OCI-LY7 (cell line): Measurements from ENCODE around the gene DPYSL4.

Experiments used
- EZH2phosphoT487 ChIP-seq: fragments of 200-600 bp; sonication (generic); IDR thresholded peaks from 2 replicates; pipeline ENCODE4 v1.6.1; 2018; ENCODE audit warnings: low read depth, borderline replicate concordance, mild to moderate bottlenecking, mixed run types, antibody characterized with exemption, low read length, moderate library complexity, mixed read lengths
- TF ChIP-seq, protein P1 (sequence below): fragments of 200-600 bp; sonication (generic); conservative IDR thresholded peaks from 2 replicates; pipeline ENCODE4 v1.5.1; 2014; ENCODE audit warnings: mild to moderate bottlenecking, antibody characterized with exemption, low read length, moderate library complexity, mixed read lengths

DNA sequence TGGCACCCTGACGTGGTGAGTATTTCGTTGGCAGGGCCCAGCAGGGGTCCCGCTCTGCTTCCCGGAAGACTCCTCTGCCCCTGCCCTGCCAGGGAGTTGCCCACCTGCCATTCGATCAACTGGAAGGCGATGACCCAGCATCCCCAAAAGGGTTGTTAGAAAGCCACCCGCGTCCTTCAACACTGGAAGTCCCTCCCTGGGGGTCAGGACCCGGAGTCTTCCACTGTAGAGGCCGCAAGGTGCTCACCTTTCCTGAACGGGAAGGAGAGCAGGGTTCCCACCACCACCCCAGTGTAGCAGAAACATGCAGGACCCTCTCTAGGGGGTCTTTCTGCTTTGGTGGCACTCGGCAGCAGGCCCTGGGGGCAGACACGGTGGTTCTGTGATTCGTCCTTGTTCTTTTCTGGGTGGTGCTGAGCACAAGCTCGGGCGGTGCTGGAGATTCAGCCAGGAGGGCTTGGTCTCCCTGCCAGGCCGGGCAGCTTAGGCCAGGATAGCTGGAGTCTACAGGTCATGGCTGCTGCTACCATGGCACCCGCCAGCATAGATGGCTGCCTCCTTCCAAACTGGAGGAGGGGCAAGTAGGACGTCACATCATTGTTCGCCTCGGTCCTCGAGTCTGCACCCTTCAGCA is 19.6 kb upstream of the DPYSL4 start:
- TF ChIP-seq, protein P1, sequence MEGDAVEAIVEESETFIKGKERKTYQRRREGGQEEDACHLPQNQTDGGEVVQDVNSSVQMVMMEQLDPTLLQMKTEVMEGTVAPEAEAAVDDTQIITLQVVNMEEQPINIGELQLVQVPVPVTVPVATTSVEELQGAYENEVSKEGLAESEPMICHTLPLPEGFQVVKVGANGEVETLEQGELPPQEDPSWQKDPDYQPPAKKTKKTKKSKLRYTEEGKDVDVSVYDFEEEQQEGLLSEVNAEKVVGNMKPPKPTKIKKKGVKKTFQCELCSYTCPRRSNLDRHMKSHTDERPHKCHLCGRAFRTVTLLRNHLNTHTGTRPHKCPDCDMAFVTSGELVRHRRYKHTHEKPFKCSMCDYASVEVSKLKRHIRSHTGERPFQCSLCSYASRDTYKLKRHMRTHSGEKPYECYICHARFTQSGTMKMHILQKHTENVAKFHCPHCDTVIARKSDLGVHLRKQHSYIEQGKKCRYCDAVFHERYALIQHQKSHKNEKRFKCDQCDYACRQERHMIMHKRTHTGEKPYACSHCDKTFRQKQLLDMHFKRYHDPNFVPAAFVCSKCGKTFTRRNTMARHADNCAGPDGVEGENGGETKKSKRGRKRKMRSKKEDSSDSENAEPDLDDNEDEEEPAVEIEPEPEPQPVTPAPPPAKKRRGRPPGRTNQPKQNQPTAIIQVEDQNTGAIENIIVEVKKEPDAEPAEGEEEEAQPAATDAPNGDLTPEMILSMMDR: no peak
- TF ChIP-seq EZH2phosphoT487: no peak
